ENCODE data around the gene DNAJB13. TPM values are rescaled to one million over a fixed set of nuclear protein-coding genes. Genes with fewer than 3 reads are reported as not detected.

Gene DNAJB13
- total RNA-seq, 1 experiment from 2014 or later = 0.29 TPM

GRCh38 chr11:74014880-74015279, 64.1 kb downstream of the DNAJB13 start:
- ChIA-PET CTCF (no interaction called here), POLR2A (ENCODE audit: unreplicated experiment) (interaction anchor here (0.7 kb wide), 1 partner anchor 70 kb away, joined by 4 read pairs; no protein-coding TSS in a partner anchor)
- no peaks in the 10 kb centered on the region for H3K27me3 ChIP-seq (ENCODE audit: low read length)
- H3K9me3 ChIP-seq (ENCODE audit: low read length) = no peaks in the 10 kb centered on the region
- TF ChIP-seq, protein P1, sequence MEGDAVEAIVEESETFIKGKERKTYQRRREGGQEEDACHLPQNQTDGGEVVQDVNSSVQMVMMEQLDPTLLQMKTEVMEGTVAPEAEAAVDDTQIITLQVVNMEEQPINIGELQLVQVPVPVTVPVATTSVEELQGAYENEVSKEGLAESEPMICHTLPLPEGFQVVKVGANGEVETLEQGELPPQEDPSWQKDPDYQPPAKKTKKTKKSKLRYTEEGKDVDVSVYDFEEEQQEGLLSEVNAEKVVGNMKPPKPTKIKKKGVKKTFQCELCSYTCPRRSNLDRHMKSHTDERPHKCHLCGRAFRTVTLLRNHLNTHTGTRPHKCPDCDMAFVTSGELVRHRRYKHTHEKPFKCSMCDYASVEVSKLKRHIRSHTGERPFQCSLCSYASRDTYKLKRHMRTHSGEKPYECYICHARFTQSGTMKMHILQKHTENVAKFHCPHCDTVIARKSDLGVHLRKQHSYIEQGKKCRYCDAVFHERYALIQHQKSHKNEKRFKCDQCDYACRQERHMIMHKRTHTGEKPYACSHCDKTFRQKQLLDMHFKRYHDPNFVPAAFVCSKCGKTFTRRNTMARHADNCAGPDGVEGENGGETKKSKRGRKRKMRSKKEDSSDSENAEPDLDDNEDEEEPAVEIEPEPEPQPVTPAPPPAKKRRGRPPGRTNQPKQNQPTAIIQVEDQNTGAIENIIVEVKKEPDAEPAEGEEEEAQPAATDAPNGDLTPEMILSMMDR (conservative IDR thresholded peaks at IDR 0.05; ENCODE audit: low read depth, low read length) = no peak
- no peak for TF ChIP-seq EZH2phosphoT487 (IDR thresholded peaks at IDR 0.05; ENCODE audit: borderline replicate concordance, low read length)
- no peak for TF ChIP-seq EZH2 (IDR thresholded peaks at IDR 0.05; ENCODE audit: low read length, unreplicated experiment)
- no peaks in the 10 kb centered on the region for H3F3A ChIP-seq (ENCODE audit: low read length, unreplicated experiment)
- DNase-seq (no peak), ATAC-seq (no peak)
- no peaks in the 10 kb centered on the region for H3K79me2 ChIP-seq (ENCODE audit: low read length)
- no peaks in the 10 kb centered on the region for H4K20me1 ChIP-seq (ENCODE audit: low read length)
- peaks cover 16% of the 10 kb centered on the region for H3K4me1 ChIP-seq (ENCODE audit: insufficient read depth, low read length)
- H3K9me2 ChIP-seq (replicated peaks; ENCODE audit: low read length) = no peaks in the 10 kb centered on the region
- H3K4me3 ChIP-seq (ENCODE audit: low read length) = no peak overlapping the region
- intact Hi-C loops (cut with micrococcal nuclease) = no loop called here
- H3K27ac ChIP-seq (ENCODE audit: low read length) = no peak overlapping the region
- no peak overlapping the region for H2AFZ ChIP-seq (ENCODE audit: low read length)
- no peak overlapping the region for H3K9ac ChIP-seq (ENCODE audit: low read length)
- H3K36me3 ChIP-seq (ENCODE audit: low read depth, low read length) = peaks cover 7% of the 10 kb centered on the region; the same call in 1 of the 2 replicates
- no peak overlapping the region for H3K4me2 ChIP-seq (ENCODE audit: low read length)
- no TSS peak for BruUV-seq (replicated peaks)

DNA sequence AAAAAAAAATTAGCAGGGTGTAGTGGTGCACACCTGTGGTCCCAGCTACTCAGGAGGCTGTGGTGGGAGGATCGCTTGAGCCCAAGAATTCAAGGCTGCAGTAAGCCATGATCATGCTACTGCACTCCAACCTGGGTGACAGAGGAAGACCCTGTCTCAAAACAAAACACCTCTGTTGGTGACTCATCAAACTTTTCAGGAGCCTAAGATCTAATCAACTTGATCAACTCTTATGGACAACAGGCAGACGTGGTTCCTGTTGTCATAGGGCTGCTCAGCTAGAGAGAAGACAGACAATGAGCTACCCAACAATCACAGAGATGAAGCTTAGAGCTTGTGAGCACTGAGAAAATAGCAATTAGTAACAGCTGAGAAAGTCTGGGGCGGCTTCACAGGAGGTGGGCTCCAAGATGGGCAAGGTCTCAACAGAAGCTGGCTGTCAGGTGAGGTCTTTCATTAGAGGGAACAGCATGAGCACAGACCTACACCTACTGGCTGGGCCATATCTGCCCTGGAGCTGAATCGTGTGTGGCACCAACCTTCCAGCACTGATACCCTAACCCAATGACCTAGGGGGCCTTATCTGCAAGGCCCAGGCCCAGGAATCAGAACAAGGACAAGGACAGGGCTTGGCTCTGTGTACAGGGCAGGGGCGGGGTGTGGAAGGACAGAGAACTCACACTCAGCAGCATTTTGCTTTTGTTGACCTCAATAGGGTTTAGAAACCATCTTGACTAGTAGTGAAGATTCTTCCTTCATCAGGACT, 65.3 kb downstream of the DNAJB13 start:
- ChIA-PET POLR2A (ENCODE audit: unreplicated experiment) (interaction anchor here (0.7 kb wide), 1 partner anchor 36 kb away, joined by 17 read pairs; no protein-coding TSS in a partner anchor), CTCF (no interaction called here)
- TF ChIP-seq EZH2phosphoT487 (IDR thresholded peaks at IDR 0.05; ENCODE audit: borderline replicate concordance, low read length) (no peak), EZH2 (IDR thresholded peaks at IDR 0.05; ENCODE audit: low read length, unreplicated experiment) (no peak)
- TF ChIP-seq, protein P1 (conservative IDR thresholded peaks at IDR 0.05; ENCODE audit: low read depth, low read length) = no peak
- H3K9me2 ChIP-seq (replicated peaks; ENCODE audit: low read length) = no peaks in the 10 kb centered on the region
- no TSS peak for BruUV-seq (replicated peaks)
- H3K36me3 ChIP-seq (ENCODE audit: low read depth, low read length) = peaks cover 7% of the 10 kb centered on the region; the same call in 1 of the 2 replicates
- no peaks in the 10 kb centered on the region for H3K9me3 ChIP-seq (ENCODE audit: low read length)
- no peak overlapping the region for H3K9ac ChIP-seq (ENCODE audit: low read length)
- DNase-seq (no peak), ATAC-seq (no peak)
- H3K4me1 ChIP-seq (ENCODE audit: insufficient read depth, low read length) = peaks cover 16% of the 10 kb centered on the region
- H3K79me2 ChIP-seq (ENCODE audit: low read length) = no peaks in the 10 kb centered on the region
- no peak overlapping the region for H3K4me2 ChIP-seq (ENCODE audit: low read length)
- intact Hi-C loops (cut with micrococcal nuclease) = no loop called here
- H3K27me3 ChIP-seq (ENCODE audit: low read length) = no peaks in the 10 kb centered on the region
- H3F3A ChIP-seq (ENCODE audit: low read length, unreplicated experiment) = no peaks in the 10 kb centered on the region
- H2AFZ ChIP-seq (ENCODE audit: low read length) = no peak overlapping the region
- H3K27ac ChIP-seq (ENCODE audit: low read length) = no peak overlapping the region
- H4K20me1 ChIP-seq (ENCODE audit: low read length) = no peaks in the 10 kb centered on the region
- H3K4me3 ChIP-seq (ENCODE audit: low read length) = no peak overlapping the region

GRCh38 chr11:74017631-74018030, 66.8 kb downstream of the DNAJB13 start:
- TF ChIP-seq, protein P1 (conservative IDR thresholded peaks at IDR 0.05; ENCODE audit: low read depth, low read length) = no peak
- TF ChIP-seq EZH2phosphoT487 (IDR thresholded peaks at IDR 0.05; ENCODE audit: borderline replicate concordance, low read length) (no peak), EZH2 (IDR thresholded peaks at IDR 0.05; ENCODE audit: low read length, unreplicated experiment) (no peak)
- BruUV-seq (replicated peaks) = no TSS peak
- no peak overlapping the region for H3K27ac ChIP-seq (ENCODE audit: low read length)
- H3K4me3 ChIP-seq (ENCODE audit: low read length) = no peak overlapping the region
- H3K4me1 ChIP-seq (ENCODE audit: insufficient read depth, low read length) = peaks cover 16% of the 10 kb centered on the region
- CTCF ChIA-PET = no interaction called here
- intact Hi-C loops (cut with micrococcal nuclease) = no loop called here
- no peaks in the 10 kb centered on the region for H3K9me2 ChIP-seq (replicated peaks; ENCODE audit: low read length)
- DNase-seq = no peak
- no peaks in the 10 kb centered on the region for H3F3A ChIP-seq (ENCODE audit: low read length, unreplicated experiment)
- POLR2A ChIA-PET (ENCODE audit: unreplicated experiment) = no interaction called here
- H2AFZ ChIP-seq (ENCODE audit: low read length) = no peak overlapping the region
- no peaks in the 10 kb centered on the region for H3K27me3 ChIP-seq (ENCODE audit: low read length)
- H3K9me3 ChIP-seq (ENCODE audit: low read length) = no peaks in the 10 kb centered on the region
- no peaks in the 10 kb centered on the region for H3K79me2 ChIP-seq (ENCODE audit: low read length)
- no peak for ATAC-seq
- H3K36me3 ChIP-seq (ENCODE audit: low read depth, low read length) = peaks cover 7% of the 10 kb centered on the region; the same call in 1 of the 2 replicates
- H4K20me1 ChIP-seq (ENCODE audit: low read length) = no peaks in the 10 kb centered on the region
- no peak overlapping the region for H3K9ac ChIP-seq (ENCODE audit: low read length)
- no peak overlapping the region for H3K4me2 ChIP-seq (ENCODE audit: low read length)

Data from PC-3 (cell line).